ENCODE results near the gene USP34. TPM values are rescaled to one million over a fixed set of nuclear protein-coding genes. Genes with fewer than 3 reads are reported as not detected.
"Not testable (repeated sequence)": the region's sequence is repeated elsewhere in the genome, so short reads cannot be mapped to it uniquely, and the experiment has no call there.

Gene USP34
- total RNA-seq, 2 donors from 2014 or later: 92.3 to 125 TPM

GRCh38 chr2:61452392-61452791, 18.5 kb downstream of the USP34 start:
- no peak for ATAC-seq
- Mint-ChIP-seq H3K4me3 (no peak overlapping the region), H3K4me1 (ENCODE audit: low read depth in 2 of 2) (peaks cover 20 to 29% of the 10 kb centered on the region in 2 donors)

GRCh38 chr2:61451178-61451577, 19.7 kb downstream of the USP34 start:
- no peak overlapping the region for H3K4me3 Mint-ChIP-seq
- peaks cover 15 to 26% of the 10 kb centered on the region in 2 donors for H3K4me1 Mint-ChIP-seq (ENCODE audit: low read depth in 2 of 2)
- H3K9me3 Mint-ChIP-seq: no peaks in the 10 kb centered on the region
- DNase-seq (ENCODE audit: low spot score): no peak
- no peaks in the 10 kb centered on the region for H3K27me3 Mint-ChIP-seq
- no peaks in the 10 kb centered on the region for H3K36me3 Mint-ChIP-seq
- no peak for ATAC-seq
- no peak overlapping the region for H3K27ac Mint-ChIP-seq

More at GRCh38 chr2:61452392-61452791, 18.5 kb downstream of the USP34 start:
- Mint-ChIP-seq H3K9me3 (no peaks in the 10 kb centered on the region), H3K36me3 (no peaks in the 10 kb centered on the region), H3K27me3 (no peaks in the 10 kb centered on the region), H3K27ac (no peak overlapping the region)
- DNase-seq (ENCODE audit: low spot score): no peak

GRCh38 chr2:61450144-61450543, 20.7 kb downstream of the USP34 start:
- no peaks in the 10 kb centered on the region for H3K27me3 Mint-ChIP-seq
- no peaks in the 10 kb centered on the region for H3K36me3 Mint-ChIP-seq
- DNase-seq (ENCODE audit: low spot score) (no peak), ATAC-seq (peak; percentile 61 to 73)
- peaks cover 15 to 22% of the 10 kb centered on the region in 2 donors for H3K4me1 Mint-ChIP-seq (ENCODE audit: low read depth in 2 of 2)
- peak overlapping the region in 1 of 2 donors; percentile 65 for H3K27ac Mint-ChIP-seq
- no peaks in the 10 kb centered on the region for H3K9me3 Mint-ChIP-seq
- H3K4me3 Mint-ChIP-seq: peak overlapping the region; percentile 19

DNA sequence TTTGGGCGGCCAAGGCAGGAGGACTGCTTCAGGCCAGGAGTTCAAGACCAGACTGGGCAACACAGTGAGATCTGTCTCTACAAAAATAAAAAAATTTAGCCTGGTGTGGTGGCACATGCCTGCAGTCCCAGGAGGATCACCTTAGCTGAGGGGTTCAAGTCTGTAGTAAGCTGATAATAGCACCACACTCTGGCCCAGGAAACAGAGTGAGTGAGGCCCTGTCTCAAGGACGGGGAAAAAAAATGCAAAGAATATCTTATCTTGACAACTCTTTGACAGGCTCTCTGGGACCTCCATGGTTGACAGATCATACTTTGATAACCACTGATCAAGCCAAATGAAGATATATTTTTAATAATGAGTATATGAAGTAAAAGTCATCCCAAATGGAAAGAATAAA, 22.7 kb downstream of the USP34 start:
- DNase-seq (ENCODE audit: low spot score) (no peak), ATAC-seq (no peak)
- no peak overlapping the region for H3K4me3 Mint-ChIP-seq
- H3K9me3 Mint-ChIP-seq: no peaks in the 10 kb centered on the region
- H3K27ac Mint-ChIP-seq: peak overlapping the region in 1 of 2 donors; percentile 65
- no peaks in the 10 kb centered on the region for H3K36me3 Mint-ChIP-seq
- H3K27me3 Mint-ChIP-seq: no peaks in the 10 kb centered on the region
- peaks cover 27 to 35% of the 10 kb centered on the region in 2 donors for H3K4me1 Mint-ChIP-seq (ENCODE audit: low read depth in 2 of 2)

DNA sequence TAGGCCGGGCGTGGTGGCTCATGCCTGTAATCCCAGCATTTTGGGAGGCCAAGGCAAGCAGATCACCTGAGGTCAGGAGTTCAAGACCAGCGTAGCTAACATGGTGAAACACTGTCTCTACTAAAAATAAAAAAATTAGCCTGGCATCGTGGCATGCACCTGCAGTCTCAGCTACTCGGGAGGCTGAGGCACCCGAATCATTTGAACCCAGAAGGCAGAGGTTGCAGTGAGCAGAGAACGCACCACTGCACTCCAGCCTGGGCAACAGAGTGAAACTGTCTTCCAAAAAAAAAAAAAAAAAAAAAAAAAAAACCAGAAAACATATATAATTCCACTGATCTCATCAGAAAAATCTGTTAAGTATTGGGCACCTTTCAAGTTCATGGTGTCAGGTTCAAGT, 23.9 kb downstream of the USP34 start:
- H3K27me3 Mint-ChIP-seq; ATAC-seq; DNase-seq (ENCODE audit: low spot score); H3K27ac Mint-ChIP-seq; H3K4me3 Mint-ChIP-seq; H3K9me3 Mint-ChIP-seq; H3K36me3 Mint-ChIP-seq: not testable (repeated sequence)
- H3K4me1 Mint-ChIP-seq (ENCODE audit: low read depth in 2 of 2): peaks cover 39 to 42% of the 10 kb centered on the region in 2 donors

GRCh38 chr2:61443342-61444041, 27.4 kb downstream of the USP34 start:
- ATAC-seq (peak in 1 of 2 donors; percentile 73), DNase-seq (ENCODE audit: low spot score) (no peak)
- H3K27ac Mint-ChIP-seq: peak overlapping the region; percentile 24 to 50
- no peaks in the 10 kb centered on the region for H3K27me3 Mint-ChIP-seq
- H3K4me3 Mint-ChIP-seq: peak overlapping the region; percentile 42
- H3K4me1 Mint-ChIP-seq (ENCODE audit: low read depth in 2 of 2): peaks cover 44 to 45% of the 10 kb centered on the region in 2 donors
- H3K36me3 Mint-ChIP-seq: no peaks in the 10 kb centered on the region
- no peaks in the 10 kb centered on the region for H3K9me3 Mint-ChIP-seq

- peak; percentile 32 to 60 for ATAC-seq
Observed at GRCh38 chr2:61439241-61440002, 31.5 kb downstream of the USP34 start.

DNA sequence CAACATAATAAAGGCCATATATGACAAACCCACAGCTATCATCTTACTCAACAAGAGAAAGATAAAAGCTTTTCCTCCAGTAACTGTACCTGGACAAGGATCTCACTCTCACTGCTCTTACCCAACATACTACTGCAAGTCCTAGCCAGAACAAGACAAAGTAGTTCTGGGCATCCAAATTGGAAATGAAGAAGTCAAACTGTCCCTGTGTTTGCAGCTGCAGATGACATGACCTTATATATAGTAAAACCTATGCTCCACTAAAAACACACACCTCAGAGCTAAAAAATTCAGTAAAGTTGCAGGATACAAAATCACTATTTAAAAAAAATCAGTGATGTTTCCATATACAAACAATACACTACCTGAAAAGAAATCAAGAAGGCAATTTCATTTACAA, 32.2 kb downstream of the USP34 start:
- Mint-ChIP-seq H3K4me1 (ENCODE audit: low read depth in 2 of 2) (peaks cover 67 to 77% of the 10 kb centered on the region in 2 donors), H3K27me3 (no peaks in the 10 kb centered on the region), H3K27ac (peak overlapping the region in 1 of 2 donors; percentile 38)

More at GRCh38 chr2:61439241-61440002, 31.5 kb downstream of the USP34 start:
- peak overlapping the region in 1 of 2 donors; percentile 38 for H3K27ac Mint-ChIP-seq
- H3K27me3 Mint-ChIP-seq: no peaks in the 10 kb centered on the region
- no peak for DNase-seq (ENCODE audit: low spot score)
- no peaks in the 10 kb centered on the region for H3K9me3 Mint-ChIP-seq
- no peak overlapping the region for H3K4me3 Mint-ChIP-seq
- peaks cover 65 to 77% of the 10 kb centered on the region in 2 donors for H3K4me1 Mint-ChIP-seq (ENCODE audit: low read depth in 2 of 2)
- peaks cover 4% of the 10 kb centered on the region for H3K36me3 Mint-ChIP-seq

GRCh38 chr2:61437170-61437569, 33.7 kb downstream of the USP34 start:
- Mint-ChIP-seq H3K27ac (peak overlapping the region in 1 of 2 donors; percentile 17), H3K36me3 (peaks cover 4% of the 10 kb centered on the region), H3K27me3 (no peaks in the 10 kb centered on the region), H3K9me3 (no peaks in the 10 kb centered on the region), H3K4me3 (peak overlapping the region; percentile 2), H3K4me1 (ENCODE audit: low read depth in 2 of 2) (peaks cover 62 to 70% of the 10 kb centered on the region in 2 donors)
- DNase-seq (ENCODE audit: low spot score) (no peak), ATAC-seq (no peak)

More for the DNA sequence above, 32.2 kb downstream of the USP34 start:
- H3K4me3 Mint-ChIP-seq: no peak overlapping the region
- ATAC-seq (no peak), DNase-seq (ENCODE audit: low spot score) (no peak)
- peaks cover 4% of the 10 kb centered on the region for H3K36me3 Mint-ChIP-seq
- H3K9me3 Mint-ChIP-seq: no peaks in the 10 kb centered on the region

- H3K9me3 Mint-ChIP-seq: no peaks in the 10 kb centered on the region
- H3K4me3 Mint-ChIP-seq: peak overlapping the region; percentile 61
- peaks cover 54 to 62% of the 10 kb centered on the region in 2 donors for H3K4me1 Mint-ChIP-seq (ENCODE audit: low read depth in 2 of 2)
- H3K27me3 Mint-ChIP-seq: no peaks in the 10 kb centered on the region
- ATAC-seq (peak in 1 of 2 donors; percentile 70), DNase-seq (ENCODE audit: low spot score) (no peak)
- peak overlapping the region; percentile 17 to 42 for H3K27ac Mint-ChIP-seq
- peaks cover 4% of the 10 kb centered on the region for H3K36me3 Mint-ChIP-seq
Observed at GRCh38 chr2:61436092-61436491, 34.8 kb downstream of the USP34 start.

- Mint-ChIP-seq H3K27ac (no peak overlapping the region), H3K4me3 (no peak overlapping the region), H3K4me1 (ENCODE audit: low read depth in 2 of 2) (peaks cover 57 to 67% of the 10 kb centered on the region in 2 donors), H3K27me3 (no peaks in the 10 kb centered on the region), H3K36me3 (peaks cover 4% of the 10 kb centered on the region), H3K9me3 (no peaks in the 10 kb centered on the region)
- ATAC-seq: no peak
- no peak for DNase-seq (ENCODE audit: low spot score)
Observed at GRCh38 chr2:61435291-61435690, 35.6 kb downstream of the USP34 start.

DNA sequence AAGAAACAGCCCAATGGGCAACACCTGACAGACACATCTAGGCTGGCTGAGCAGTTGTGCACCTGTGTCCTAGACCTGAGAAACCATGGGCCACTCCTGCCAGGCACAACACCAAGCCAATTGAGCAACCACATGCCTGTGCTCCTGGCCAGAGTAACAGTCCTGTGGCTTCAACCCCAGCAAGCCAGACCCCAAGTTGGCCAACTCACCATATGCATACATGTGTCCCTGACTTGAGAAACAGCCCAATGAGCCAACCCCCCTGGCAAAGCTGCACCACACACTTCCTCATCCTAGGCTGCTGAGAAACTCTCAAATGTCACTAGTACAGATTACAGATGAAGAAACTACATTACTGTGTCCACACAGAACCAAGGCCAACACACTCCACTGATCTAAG, 36.6 kb downstream of the USP34 start:
- peak overlapping the region in 1 of 2 donors; percentile 59 for H3K27ac Mint-ChIP-seq
- peaks cover 4% of the 10 kb centered on the region for H3K36me3 Mint-ChIP-seq
- no peak overlapping the region for H3K4me3 Mint-ChIP-seq
- no peaks in the 10 kb centered on the region for H3K27me3 Mint-ChIP-seq
- DNase-seq (ENCODE audit: low spot score) (no peak), ATAC-seq (peak; percentile 71 to 76)
- no peaks in the 10 kb centered on the region for H3K9me3 Mint-ChIP-seq
- H3K4me1 Mint-ChIP-seq (ENCODE audit: low read depth in 2 of 2): peaks cover 53 to 62% of the 10 kb centered on the region in 2 donors

GRCh38 chr2:61433606-61434005, 37.3 kb downstream of the USP34 start:
- Mint-ChIP-seq H3K4me3 (no peak overlapping the region), H3K36me3 (peaks cover 4% of the 10 kb centered on the region), H3K9me3 (no peaks in the 10 kb centered on the region), H3K27ac (peak overlapping the region in 1 of 2 donors; percentile 59), H3K27me3 (no peaks in the 10 kb centered on the region), H3K4me1 (ENCODE audit: low read depth in 2 of 2) (peaks cover 48 to 57% of the 10 kb centered on the region in 2 donors)
- no peak for ATAC-seq
- DNase-seq (ENCODE audit: low spot score): no peak

GRCh38 chr2:61432990-61433389, 37.9 kb downstream of the USP34 start:
- H3K27me3 Mint-ChIP-seq: no peaks in the 10 kb centered on the region
- ATAC-seq (no peak), DNase-seq (ENCODE audit: low spot score) (no peak)
- peaks cover 48 to 57% of the 10 kb centered on the region in 2 donors for H3K4me1 Mint-ChIP-seq (ENCODE audit: low read depth in 2 of 2)
- H3K4me3 Mint-ChIP-seq: no peak overlapping the region
- peaks cover 4% of the 10 kb centered on the region for H3K36me3 Mint-ChIP-seq
- H3K9me3 Mint-ChIP-seq: no peaks in the 10 kb centered on the region
- no peak overlapping the region for H3K27ac Mint-ChIP-seq

All from natural killer cell treated with Interleukin-12 subunit alpha and Interleukin-12 subunit beta and Interleukin-15 and Interleukin-18, amount 100 ng/mL, for 72 hours (primary cell).